ENCODE data around the gene TPTE2. TPM values are rescaled to one million over a fixed set of nuclear protein-coding genes. Genes with fewer than 3 reads are reported as not detected.
A peak's percentile ranks its signal among the peaks of the same experiment; 100 is the strongest.

The TPTE2 gene
- total and polyA plus RNA-seq, 10 of the 15 experiments (the other 5 are each of a cell fraction or from before 2014, with no cell fraction given), result 0.31 to 1.9 (median 1.2) TPM

- FAIRE-seq, result peak; percentile 88
- ATAC-seq, result peak; percentile 89
- ChIA-PET POLR2A (interaction anchor here (0.7 to 1.1 kb wide), 2 partner anchors 21 to 46 kb away, joined by 3 read pairs; no protein-coding TSS in a partner anchor), CTCF (interaction anchor here (0.8 to 4.8 kb wide), 21 partner anchors 10 to 498 kb away, joined by 3 to 38 read pairs (median 4); partner anchors contain the start of gene MPHOSPH8), RAD21 (ENCODE audit: unreplicated experiment) (interaction anchor here (0.7 to 3.5 kb wide), 10 partner anchors 17 to 498 kb away, joined by 3 to 24 read pairs (median 3); partner anchors contain the start of gene MPHOSPH8), SMC1A (ENCODE audit: uncharacterized antibody, unreplicated experiment) (interaction anchor here (0.9 to 4.9 kb wide), 8 partner anchors 9 to 45 kb away, joined by 3 to 51 read pairs (median 6); no protein-coding TSS in a partner anchor)
- Histone ChIP-seq H3K79me2 (ENCODE audit: control insufficient read depth, insufficient read depth, low read length) (no peaks in the 10 kb centered on the region), H3K4me1 (ENCODE audit: control insufficient read depth, insufficient read depth, low read length) (peaks cover 13% of the 10 kb centered on the region), H3K4me3 (peak overlapping the region; percentile 78; the same call in 1 of the 2 replicates), H3K36me3 (ENCODE audit: control insufficient read depth in 2 of 2, insufficient read depth in 2 of 2, low read length in 1 of 2) (no peaks in the 10 kb centered on the region), H3K4me2 (ENCODE audit: control insufficient read depth, insufficient read depth) (peak overlapping the region; percentile 91), H4K20me1 (ENCODE audit: control insufficient read depth, insufficient read depth) (no peaks in the 10 kb centered on the region), H3K27me3 (replicated peaks in 1 of 2; ENCODE audit: control insufficient read depth in 2 of 2, insufficient read depth in 2 of 2, low read length in 1 of 2) (no peaks in the 10 kb centered on the region), H2AFZ (ENCODE audit: control insufficient read depth, low read depth, low read length) (peak overlapping the region; percentile 89), H3K9ac (ENCODE audit: control insufficient read depth, insufficient read depth, low read length) (no peak overlapping the region), H3K9me3 (replicated peaks; ENCODE audit: control insufficient read depth, insufficient read depth, low read length) (no peaks in the 10 kb centered on the region), H3K27ac (ENCODE audit: control insufficient read depth, insufficient read depth) (peak overlapping the region; percentile 78)
- intact Hi-C loops (cut with micrococcal nuclease; ENCODE audit: unreplicated experiment) (no loop called here), in situ Hi-C loops (cut with MboI) (no loop called here)
- DNase-seq (ENCODE audit: low read depth, low spot score), result no peak
- no TSS peak for BruUV-seq (replicated peaks)
- TF ChIP-seq POU2F2 (IDR thresholded peaks at IDR 0.05; ENCODE audit: borderline replicate concordance, low read depth, low read length) (peak; percentile 61; the same call in 1 of the 3 replicates), SMC3 (IDR thresholded peaks at IDR 0.05; ENCODE audit: borderline replicate concordance, low read length) (peak; percentile 75), RAD21 (IDR thresholded peaks at IDR 0.05; ENCODE audit: insufficient read depth, low read depth, low read length) (peak; percentile 91), CHD1 (IDR thresholded peaks at IDR 0.05; ENCODE audit: low read depth, low read length) (no peak), CTCF (IDR thresholded peaks at IDR 0.05 in 2 of 3, conservative IDR thresholded peaks at IDR 0.05 in 1 of 3; ENCODE audit: control insufficient read depth in 2 of 3, extremely low read depth in 1 of 3, insufficient read depth in 1 of 3, low read depth in 3 of 3, low read length in 3 of 3) (peak; percentile 64 to 76 (median 64))
- WGBS (ENCODE audit: insufficient coverage, insufficient replicate concordance, low lambda C conversion rate, missing lambda C conversion rate), result 57% methylated on average over 9 of the region's 9 CpGs
These were observed 26.4 kb upstream of the TPTE2 start for GRCh38 chr13:19587635-19588300.
